H54 (cell line): ENCODE measurements around the gene ITCH.
"Not testable (repeated sequence)": the region's sequence is repeated elsewhere in the genome, so short reads cannot be mapped to it uniquely, and the experiment has no call there.

Experiments
- DNase-seq: peaks from one replicate; pipeline ENCODE4 v3.0.0; 2011; ENCODE audit warnings: low spot score, mixed read lengths; ENCODE audit not compliant: insufficient read length
- FAIRE-seq: peaks from 3 replicates; lab custom pipeline; 2011; peaks lifted over from hg19 to GRCh38; lab: Jason Lieb, UNC
- POLR2A ChIP-seq: IDR thresholded peaks from 2 replicates; pipeline ENCODE4 v1.6.1; 2011; ENCODE audit warnings: low read depth, mild to moderate bottlenecking, low read length

ITCH gene

DNA sequence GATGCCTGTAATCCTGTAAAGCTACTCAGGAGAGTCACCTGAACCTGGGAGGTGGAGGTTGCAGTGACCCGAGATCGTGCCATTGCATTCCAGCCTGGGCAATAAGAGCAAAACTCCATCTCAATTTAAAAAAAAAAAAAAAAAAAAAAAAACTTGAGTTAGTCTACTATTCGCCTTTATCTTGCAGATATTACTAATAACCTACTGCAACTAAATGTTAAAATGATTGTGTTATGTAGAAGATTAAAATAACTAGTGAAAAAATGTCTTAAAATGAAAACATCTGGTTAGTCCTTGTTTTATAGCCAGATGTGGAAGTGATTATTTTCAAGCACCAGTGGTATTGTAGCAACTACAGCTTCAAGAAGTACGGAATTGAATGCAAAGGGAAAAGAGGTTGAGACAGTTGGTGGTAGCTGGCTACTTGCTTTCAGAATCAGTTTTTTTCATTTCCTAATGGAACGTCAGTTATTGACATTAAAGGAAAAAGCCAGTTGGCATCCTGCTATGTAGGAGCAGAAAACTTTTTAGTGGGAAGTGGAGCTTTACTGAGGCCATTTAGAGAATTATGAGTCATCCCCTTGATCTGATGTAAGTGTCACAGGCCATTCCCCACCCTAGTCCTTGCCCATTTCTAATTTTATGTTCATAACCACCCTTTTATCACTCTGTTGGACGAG, 109.3 kb downstream of the ITCH start:
- DNase-seq (peak; percentile 25), FAIRE-seq (peak; percentile 36)
- no peak for TF ChIP-seq POLR2A

DNA sequence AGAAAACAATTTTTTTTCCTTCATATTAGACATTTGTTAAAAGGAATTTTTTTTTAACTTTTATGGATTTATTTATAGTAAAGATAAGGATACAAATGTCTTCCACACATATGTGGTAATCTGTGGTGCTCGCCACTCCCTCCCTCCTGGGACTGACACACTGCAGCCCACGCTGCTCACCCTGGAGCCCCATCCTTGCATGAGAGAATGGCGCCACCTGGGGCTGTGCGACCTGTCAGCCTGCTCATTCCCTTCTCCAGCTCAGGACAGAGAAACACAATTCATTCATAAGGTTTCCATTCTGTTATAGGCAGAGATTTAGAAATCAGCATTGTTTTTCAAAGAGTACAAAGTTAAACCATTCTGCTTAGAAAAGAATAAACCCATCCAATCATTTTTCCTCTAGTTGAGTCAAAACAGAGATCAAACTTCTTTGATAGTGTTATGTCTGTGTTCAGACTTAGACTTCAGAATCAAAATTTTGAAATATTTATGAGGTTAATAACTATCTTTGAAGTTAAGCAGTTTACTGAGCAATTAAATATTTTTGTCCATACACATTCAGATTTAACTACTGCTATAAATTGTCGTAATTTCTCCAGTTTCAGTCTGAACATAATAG, 110.3 kb downstream of the ITCH start:
- peak; percentile 75 for FAIRE-seq
- DNase-seq, result no peak

DNA sequence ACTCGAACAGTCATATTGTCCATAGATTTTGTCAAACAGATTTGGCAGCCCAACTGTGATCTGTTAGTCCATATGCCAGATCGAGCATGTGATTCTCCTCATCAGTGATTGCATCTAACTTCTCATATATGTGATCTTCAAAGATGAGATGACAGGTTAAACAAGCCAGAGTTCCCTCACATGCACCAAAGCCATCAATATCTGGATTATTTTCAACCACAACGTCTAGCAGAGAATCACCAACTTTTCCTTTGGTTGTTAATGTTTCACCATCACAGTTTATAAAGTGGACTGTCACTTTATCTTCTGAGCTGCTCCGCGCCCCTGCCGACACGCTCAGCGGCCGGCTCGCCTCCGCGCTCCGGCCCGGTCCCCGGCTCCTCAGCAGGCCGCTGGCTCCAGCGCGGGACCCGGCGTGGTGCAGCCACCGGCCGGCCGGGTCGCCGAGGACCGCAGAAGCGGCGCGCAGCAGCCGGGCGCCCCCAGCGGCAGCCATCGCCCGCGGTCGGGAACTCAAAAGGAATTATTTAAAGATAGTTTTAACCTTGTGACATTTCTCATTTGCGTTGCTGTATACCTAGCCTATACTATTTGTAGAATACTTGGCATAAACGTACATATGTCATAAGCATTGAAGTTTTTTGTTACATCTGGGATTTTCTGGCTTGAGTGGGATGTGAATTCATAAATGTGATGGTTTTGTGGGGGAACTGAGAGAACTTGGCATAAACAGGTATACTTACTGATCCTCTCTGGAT, 113.1 kb downstream of the ITCH start:
- DNase-seq (no peak), FAIRE-seq (no peak)
- TF ChIP-seq POLR2A, result no peak

More for the DNA sequence above, 110.3 kb downstream of the ITCH start:
- no peak for TF ChIP-seq POLR2A

DNA sequence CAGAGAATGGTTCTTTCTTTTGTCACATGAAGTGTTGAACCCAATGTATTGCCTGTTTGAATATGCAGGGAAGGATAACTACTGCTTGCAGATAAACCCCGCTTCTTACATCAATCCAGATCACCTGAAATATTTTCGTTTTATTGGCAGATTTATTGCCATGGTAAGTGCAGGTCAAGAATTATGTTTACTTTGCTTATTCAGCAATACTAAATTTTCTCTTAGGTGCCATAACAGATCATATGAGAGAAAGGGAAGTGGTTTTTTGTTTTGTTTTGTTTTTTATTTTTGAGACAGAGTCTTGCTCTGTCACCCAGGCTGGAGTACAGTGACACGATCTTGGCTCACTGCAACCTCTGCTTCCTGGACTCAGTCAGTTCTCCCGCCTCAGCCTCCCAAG, 116.6 kb downstream of the ITCH start:
- DNase-seq, result no peak
- FAIRE-seq, result no peak
- TF ChIP-seq POLR2A, result no peak

DNA sequence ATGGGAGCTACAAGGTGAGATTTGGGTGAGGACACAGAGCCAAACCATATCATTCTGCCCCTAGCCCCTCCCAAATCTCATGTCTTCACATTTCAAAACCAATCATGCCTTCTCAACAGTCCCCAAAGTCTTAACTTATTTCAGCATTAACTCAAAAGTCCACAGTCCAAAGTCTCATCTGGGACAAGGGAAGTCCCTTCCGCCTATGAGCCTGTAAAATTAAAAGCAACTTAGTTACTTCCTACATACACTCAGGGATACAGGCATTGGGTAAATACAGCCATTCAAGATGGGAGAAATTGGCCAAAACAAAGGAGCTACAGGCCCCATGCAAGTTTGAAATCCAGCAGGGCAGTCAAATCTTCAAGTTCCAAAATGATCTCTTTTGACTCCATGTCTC, 119.1 kb downstream of the ITCH start:
- FAIRE-seq, DNase-seq: not testable (repeated sequence)

DNA sequence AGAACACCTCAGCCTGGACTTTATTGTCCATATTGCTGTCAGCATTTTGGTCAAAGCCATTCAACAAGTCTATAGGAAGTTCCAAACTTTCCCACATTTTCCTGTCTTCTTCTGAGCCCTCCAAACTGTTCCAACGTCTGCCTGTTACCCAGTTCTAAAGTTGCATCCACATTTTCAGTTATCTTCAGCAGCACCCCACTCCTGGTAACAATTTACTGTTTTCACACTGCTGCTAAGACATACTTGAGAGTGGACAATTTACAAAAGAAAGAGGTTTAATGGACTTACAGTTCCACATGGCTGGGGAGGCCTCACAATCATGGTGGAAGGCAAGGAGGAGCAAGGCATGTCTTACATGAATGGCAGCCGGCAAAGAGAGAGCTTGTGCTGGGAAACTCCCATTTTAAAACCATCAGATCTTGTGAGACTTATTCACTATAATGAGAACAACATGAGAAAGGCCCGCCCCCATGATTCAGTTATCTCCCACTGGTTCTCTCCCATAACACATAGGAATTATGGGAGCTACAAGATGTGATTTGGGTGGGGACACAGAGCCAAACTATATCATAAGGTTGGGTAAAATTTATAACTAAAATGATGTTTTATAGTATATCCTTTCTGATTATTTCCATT, 120.6 kb downstream of the ITCH start:
- not testable (repeated sequence) for FAIRE-seq, DNase-seq

DNA sequence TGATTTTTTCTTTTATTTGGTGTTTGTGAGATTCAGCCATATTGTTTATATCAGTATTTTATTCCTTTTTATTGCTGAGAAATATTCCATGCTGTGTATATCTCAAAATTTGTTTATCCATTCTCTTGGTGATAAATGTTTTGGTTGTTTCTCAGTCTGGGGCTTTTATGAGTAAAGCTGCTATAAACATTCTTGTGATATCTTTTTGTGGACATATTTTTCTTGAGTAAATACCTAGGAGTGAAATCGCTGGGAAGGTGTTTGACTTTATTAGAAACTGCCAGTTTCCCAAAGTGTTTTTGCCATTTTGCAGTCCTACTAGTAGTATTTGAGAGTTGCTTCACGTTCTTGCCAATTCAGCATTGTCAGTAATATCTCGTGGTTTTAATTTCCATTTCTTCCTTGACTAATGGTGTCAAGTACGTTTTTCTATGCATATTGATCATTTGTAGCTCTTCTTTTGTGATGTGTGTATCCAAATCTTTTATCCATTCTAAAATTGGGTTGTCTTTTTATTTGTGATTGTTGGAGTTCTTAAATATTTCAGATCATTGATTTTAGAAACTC, 122.1 kb downstream of the ITCH start:
- DNase-seq (no peak), FAIRE-seq (no peak)
- no peak for TF ChIP-seq POLR2A

DNA sequence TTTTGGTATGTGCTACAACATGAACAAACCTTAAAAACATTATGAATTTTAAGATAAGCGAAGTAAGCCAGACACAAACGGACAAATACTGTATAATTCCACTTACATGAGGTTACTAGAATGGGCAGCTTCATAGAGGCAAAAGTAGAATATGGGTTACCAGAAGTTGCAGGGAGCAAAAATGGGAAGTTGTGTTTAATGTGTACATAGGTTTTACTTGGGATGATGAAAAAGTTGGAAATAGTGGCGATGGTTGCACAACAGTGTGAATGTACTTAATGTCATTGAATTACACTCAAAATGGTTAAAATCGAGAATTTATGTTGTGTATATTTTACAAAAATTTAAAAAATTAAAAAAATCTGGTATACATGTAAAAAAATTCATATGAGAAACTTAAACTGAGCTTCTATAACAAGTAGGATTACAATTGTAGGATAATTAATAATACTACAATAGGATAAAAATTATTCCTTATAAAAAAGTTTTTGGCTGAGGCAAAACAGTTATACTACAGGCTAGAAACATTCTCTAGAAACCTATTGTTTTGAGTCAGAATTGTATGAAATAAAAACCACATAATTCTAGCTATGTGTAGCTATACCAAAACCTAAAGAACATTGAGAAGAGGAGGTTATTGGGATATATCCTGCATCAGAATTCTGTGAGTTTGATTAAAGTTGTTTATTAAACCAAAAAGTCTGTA, 128.3 kb downstream of the ITCH start:
- TF ChIP-seq POLR2A, result no peak
- DNase-seq, result no peak
- FAIRE-seq, result no peak

DNA sequence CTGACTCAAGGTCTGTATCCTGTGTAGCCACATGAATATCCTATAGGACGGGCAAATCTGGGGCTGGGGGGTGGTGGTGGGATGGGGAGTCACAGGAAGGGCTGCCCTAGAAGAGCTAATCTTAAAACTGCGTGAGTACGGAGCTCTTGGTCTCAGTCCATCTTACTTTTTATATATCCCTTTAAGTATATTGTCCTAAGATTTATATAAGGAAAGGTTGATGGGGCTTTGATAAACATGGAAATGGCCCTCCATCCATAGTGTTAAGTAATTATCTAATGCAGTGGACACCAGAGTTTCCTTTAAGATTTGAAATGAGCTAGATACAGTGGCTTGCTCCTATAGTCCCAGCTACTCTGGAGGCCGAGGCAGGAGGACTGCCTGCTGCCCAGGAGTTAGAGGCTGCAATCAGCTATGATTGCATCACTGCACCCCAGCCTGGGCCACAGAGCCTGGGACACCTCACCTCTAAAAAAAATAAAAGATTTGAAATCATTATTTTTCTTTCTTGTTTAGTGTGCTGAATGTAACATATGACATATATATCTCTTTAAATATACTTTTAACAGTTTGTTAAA, 128.9 kb downstream of the ITCH start:
- no peak for TF ChIP-seq POLR2A
- FAIRE-seq (no peak), DNase-seq (no peak)

DNA sequence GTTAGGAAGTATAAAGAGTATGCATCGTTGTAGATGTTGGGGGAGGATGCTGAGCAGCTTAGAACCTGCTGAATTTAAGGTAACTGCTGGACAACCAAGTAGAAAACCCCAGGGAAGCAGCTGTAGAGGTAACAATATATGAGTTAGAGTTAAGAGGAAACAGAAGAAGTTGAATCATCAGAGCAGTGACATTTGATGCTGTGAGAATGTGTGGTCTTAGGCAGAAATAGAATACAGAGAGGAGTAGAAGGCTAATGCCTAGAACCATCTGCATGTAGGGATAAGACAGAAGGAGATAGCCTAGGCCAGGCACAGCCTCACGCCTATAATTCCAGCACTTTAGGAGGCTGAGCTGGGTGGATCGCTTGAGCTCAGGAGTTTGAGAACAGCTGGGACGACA, 130.6 kb downstream of the ITCH start:
- no peak for TF ChIP-seq POLR2A
- FAIRE-seq, result no peak
- DNase-seq, result no peak

DNA sequence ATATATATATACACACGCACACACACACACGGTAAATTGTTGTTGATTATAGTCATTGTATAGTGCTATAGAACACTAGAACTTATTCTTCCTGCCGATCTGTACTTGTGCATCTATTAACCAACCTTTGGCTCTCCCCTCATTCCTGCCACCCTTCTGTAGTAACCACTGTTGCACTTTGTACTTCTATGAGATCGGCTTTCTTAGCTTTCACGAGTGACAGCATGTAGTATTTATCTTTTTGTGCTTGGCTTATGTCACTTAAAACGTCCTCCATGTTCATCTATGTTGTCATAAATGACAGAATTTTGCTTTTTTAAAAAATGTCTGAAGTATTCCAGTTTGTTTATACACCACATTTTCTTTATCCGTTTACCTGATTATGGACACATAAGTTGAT, 132.2 kb downstream of the ITCH start:
- no peak for FAIRE-seq
- no peak for DNase-seq
- no peak for TF ChIP-seq POLR2A

DNA sequence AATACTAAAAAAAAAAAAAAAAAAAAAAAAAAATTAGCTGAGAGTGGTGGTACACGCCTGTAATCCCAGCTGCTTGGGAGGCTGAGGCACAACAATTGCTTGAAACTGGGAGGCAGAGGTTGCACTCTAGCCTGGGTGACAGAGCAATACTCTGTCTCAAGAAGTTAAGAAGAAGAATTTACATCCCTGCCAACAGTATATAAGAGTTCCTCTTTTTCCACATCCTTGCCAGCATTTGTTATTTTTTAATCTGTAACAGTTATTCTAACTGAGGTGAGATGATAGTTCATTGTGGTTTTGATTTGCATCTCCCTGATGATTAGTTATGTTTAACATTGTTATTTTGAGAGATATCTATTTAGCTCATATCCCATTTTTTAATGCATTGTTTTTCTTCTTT, 132.8 kb downstream of the ITCH start:
- no peak for DNase-seq
- TF ChIP-seq POLR2A, result no peak
- FAIRE-seq, result no peak

DNA sequence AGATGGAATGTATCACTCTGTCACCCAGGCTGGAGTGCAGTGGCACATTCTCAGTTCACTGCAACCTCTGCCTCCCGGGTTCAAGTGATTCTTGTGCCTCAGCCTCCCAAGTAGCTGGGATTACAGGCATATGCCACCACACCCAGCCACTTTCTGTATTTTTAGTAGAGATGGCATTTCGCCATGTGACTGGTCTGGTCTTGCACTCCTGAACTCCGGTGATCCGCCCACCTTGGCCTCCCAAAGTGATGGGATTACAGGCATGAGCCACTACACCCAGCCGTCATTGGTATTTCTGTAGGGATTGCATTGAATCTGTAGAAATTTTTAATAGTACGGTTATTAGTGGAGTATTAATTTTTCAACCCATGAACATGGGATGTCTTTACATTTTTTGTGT, 134.5 kb downstream of the ITCH start:
- FAIRE-seq, DNase-seq: not testable (repeated sequence)

DNA sequence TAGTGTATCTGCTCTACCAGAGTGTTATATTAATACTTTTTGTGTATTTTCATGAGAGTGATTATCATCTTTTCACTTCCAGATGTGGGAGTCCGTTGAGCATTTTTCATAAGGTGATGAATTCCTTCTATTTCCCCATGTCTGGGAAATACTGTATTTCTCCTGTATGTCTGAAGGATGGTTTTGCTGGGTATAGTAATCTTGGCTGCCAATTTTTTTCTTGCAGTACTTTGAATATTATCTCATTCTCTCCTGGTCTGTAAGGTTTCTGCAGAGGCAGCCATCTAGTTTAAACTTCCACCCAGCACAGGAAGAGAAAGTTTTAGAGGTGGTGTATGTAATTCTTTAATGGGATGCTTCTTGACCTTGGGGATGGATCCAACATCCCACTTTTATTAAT, 137.8 kb downstream of the ITCH start:
- DNase-seq, result no peak
- FAIRE-seq, result no peak
- no peak for TF ChIP-seq POLR2A
